IMR-90 (cell line): ENCODE data around the gene TMPRSS5. TPM values are rescaled to one million over a fixed set of nuclear protein-coding genes. Genes with fewer than 3 reads are reported as not detected.

Experiments used
- ATAC-seq: fragments of 200-7000 bp; cut with Tn5 transposase; 2 replicates; pipeline ENCODE4 v1.9.1; 2020; ENCODE audit warnings: low read depth, mild to moderate bottlenecking, moderate library complexity
- BruUV-seq: library from RNA; stranded (reverse); fragments of 400-500 nt; replicated peaks from 2 replicates; lab custom pipeline; 2021; lab: Mats Ljungman, UMichigan
- CTCF ChIA-PET: fragments of 300-600 bp; formaldehyde crosslinking; extraction: SDS; loops from one replicate; lab custom pipeline; 2021; ENCODE audit warnings: antibody characterized with exemption; lab: Yijun Ruan, JAX
- POLR2A ChIA-PET: fragments of 300-600 bp; sonication (Branson Sonifier 250); formaldehyde crosslinking; loops from one replicate; lab custom pipeline; 2022; ENCODE audit warnings: antibody characterized with exemption; ENCODE audit not compliant: unreplicated experiment; lab: Charles Lee
- DNase-seq: peaks from one replicate; pipeline ENCODE4 v3.0.0; 2013
- H2AFZ ChIP-seq: replicated peaks from 2 replicates; pipeline ENCODE3; 2013; ENCODE audit warnings: low read length, mild to moderate bottlenecking; ENCODE audit not compliant: poor library complexity
- H2AK5ac ChIP-seq: 2 replicates; pipeline ENCODE4 v1.6.1; 2013; ENCODE audit warnings: low read depth, low read length, inconsistent platforms
- H2AK9ac ChIP-seq: replicated peaks from 2 replicates; pipeline ENCODE3; 2013; ENCODE audit warnings: mild to moderate bottlenecking, low read depth, low read length, moderate library complexity; ENCODE audit not compliant: poor library complexity
- H2BK120ac ChIP-seq: 2 replicates; pipeline ENCODE4 v1.6.1; 2013; ENCODE audit warnings: low read depth, low read length, inconsistent platforms
- H2BK15ac ChIP-seq: 3 replicates; pipeline ENCODE4 v1.6.1; 2013; ENCODE audit warnings: low read depth, low read length, inconsistent platforms
- H2BK20ac ChIP-seq: 2 replicates; pipeline ENCODE4 v1.6.1; 2013; ENCODE audit warnings: low read depth, mild to moderate bottlenecking, inconsistent platforms, low read length, moderate library complexity
- H2BK5ac ChIP-seq: 2 replicates; pipeline ENCODE4 v1.6.1; 2013; ENCODE audit warnings: mild to moderate bottlenecking, low read depth, low read length, inconsistent platforms; ENCODE audit not compliant: poor library complexity, severe bottlenecking
- H3K14ac ChIP-seq: replicated peaks from 2 replicates; pipeline ENCODE4 v1.6.1; 2013; ENCODE audit warnings: low read depth, low read length, inconsistent platforms
- H3K18ac ChIP-seq: 2 replicates; pipeline ENCODE4 v1.6.1; 2013; ENCODE audit warnings: low read depth, low read length, control low read depth
- H3K23ac ChIP-seq: 2 replicates; pipeline ENCODE4 v1.6.1; 2013; ENCODE audit warnings: low read depth, low read length, inconsistent platforms
- H3K27ac ChIP-seq: 2 replicates; pipeline ENCODE4 v1.5.1; 2013; ENCODE audit warnings: mild to moderate bottlenecking, control low read depth, low read length; ENCODE audit not compliant: insufficient read depth
- H3K27me3 ChIP-seq: 2 replicates; pipeline ENCODE4 v1.6.1; 2013; ENCODE audit warnings: low read length; ENCODE audit not compliant: control insufficient read depth, insufficient read depth
- H3K36me3 ChIP-seq: 2 replicates; pipeline ENCODE4 v1.6.1; 2013; ENCODE audit warnings: low read length, mixed read lengths; ENCODE audit not compliant: control insufficient read depth, insufficient read depth
- H3K4ac ChIP-seq: 2 replicates; pipeline ENCODE4 v1.6.1; 2013; ENCODE audit warnings: low read depth, low read length, inconsistent platforms
- H3K4me1 ChIP-seq: 2 replicates; pipeline ENCODE4 v1.6.1; 2013; ENCODE audit warnings: low read length, mixed read lengths; ENCODE audit not compliant: control insufficient read depth, insufficient read depth
- H3K4me2 ChIP-seq: 2 replicates; pipeline ENCODE4 v1.6.1; 2013; ENCODE audit warnings: low read depth, mild to moderate bottlenecking, control low read depth, low read length, moderate library complexity
- H3K4me3 ChIP-seq: 2 replicates; pipeline ENCODE4 v1.5.1; 2013; ENCODE audit warnings: low read depth, mild to moderate bottlenecking, control low read depth, low read length, moderate library complexity; ENCODE audit not compliant: insufficient read depth
- H3K56ac ChIP-seq: 2 replicates; pipeline ENCODE4 v1.6.1; 2013; ENCODE audit warnings: low read length, inconsistent platforms; ENCODE audit not compliant: insufficient read depth; ENCODE audit errors: extremely low read depth
- H3K79me1 ChIP-seq, 2 experiments: 2 replicates each; pipeline ENCODE4 v1.6.1; 2013; ENCODE audit warnings: low read length in 2 of 2, inconsistent platforms in 1 of 2, low read depth in 1 of 2
- H3K9ac ChIP-seq: 2 replicates; pipeline ENCODE4 v1.6.1; 2013; ENCODE audit warnings: low read depth, low read length, control low read depth
- H3K9me1 ChIP-seq: 2 replicates; pipeline ENCODE4 v1.6.1; 2013; ENCODE audit warnings: low read length, inconsistent platforms; ENCODE audit not compliant: insufficient read depth
- H3K9me3 ChIP-seq: 2 replicates; pipeline ENCODE4 v1.6.1; 2013; ENCODE audit warnings: low read length; ENCODE audit not compliant: control insufficient read depth, insufficient read depth
- H4K20me1 ChIP-seq: 2 replicates; pipeline ENCODE4 v1.6.1; 2013; ENCODE audit warnings: low read length, inconsistent platforms; ENCODE audit not compliant: insufficient read depth
- H4K5ac ChIP-seq: 2 replicates; pipeline ENCODE4 v1.6.1; 2013; ENCODE audit warnings: mild to moderate bottlenecking, low read depth, low read length, control low read depth
- H4K8ac ChIP-seq, 2 experiments: 2 replicates each; pipeline ENCODE4 v1.6.1; 2013; ENCODE audit warnings: low read depth in 2 of 2, low read length in 2 of 2, control low read depth in 1 of 2, inconsistent platforms in 1 of 2
- H4K91ac ChIP-seq: 2 replicates; pipeline ENCODE4 v1.6.1; 2013; ENCODE audit warnings: low read depth, low read length, inconsistent platforms; ENCODE audit not compliant: insufficient read depth
- CHD1 ChIP-seq: IDR thresholded peaks from 2 replicates; pipeline ENCODE4 v1.6.1; 2012; ENCODE audit warnings: low read depth, low read length, improper control_type of control experiment
- CTCF ChIP-seq: conservative IDR thresholded peaks from 2 replicates; pipeline ENCODE4 v1.5.1; 2012; ENCODE audit warnings: mild to moderate bottlenecking, low read depth, low read length, improper control_type of control experiment
- POLR2A ChIP-seq: IDR thresholded peaks from 2 replicates; pipeline ENCODE4 v1.6.1; 2012; ENCODE audit warnings: mild to moderate bottlenecking, low read depth, low read length
- RAD21 ChIP-seq: IDR thresholded peaks from 2 replicates; pipeline ENCODE4 v1.6.1; 2012; ENCODE audit warnings: low read length, improper control_type of control experiment
- RCOR1 ChIP-seq: IDR thresholded peaks from 2 replicates; pipeline ENCODE4 v1.6.1; 2012; ENCODE audit warnings: mild to moderate bottlenecking, low read length, improper control_type of control experiment; ENCODE audit not compliant: insufficient replicate concordance
- SMC3 ChIP-seq: fragments of 150-350 bp; IDR thresholded peaks from 2 replicates; pipeline ENCODE4 v1.6.1; 2016; ENCODE audit warnings: low read depth, mild to moderate bottlenecking, antibody characterized with exemption, low read length, moderate library complexity
- USF2 ChIP-seq: fragments of 150-350 bp; IDR thresholded peaks from 2 replicates; pipeline ENCODE4 v1.6.1; 2017; ENCODE audit warnings: mild to moderate bottlenecking, antibody characterized with exemption, low read length, low read depth
- WGBS, 2 experiments: methylation state at CpG; one replicate each; pipeline versions ENCODE4 v1.1.5 to v1.1.7; 2013; ENCODE audit warnings: missing lambda C conversion rate in 2 of 2; ENCODE audit not compliant: insufficient read length in 1 of 2; ENCODE audit errors: extremely low coverage in 2 of 2; 5-methylcytosine and 5-hydroxymethylcytosine counted together
- dilution Hi-C: fragments of 300-500 bp; cut with HindIII; formaldehyde crosslinking; loops from one replicate; pipeline ENCODE4 v1.14.3; 2018; ENCODE audit warnings: low sequenced_read_pairs; ENCODE audit not compliant: unreplicated experiment
- in situ Hi-C: fragments of 300-500 bp; cut with MboI; formaldehyde crosslinking; loops from 3 replicates; pipeline ENCODE4 v1.14.3; 2019; ENCODE audit warnings: low sequenced_read_pairs, inconsistent platforms, mixed read lengths
- intact Hi-C: fragments of 100-400 bp; cut with micrococcal nuclease; formaldehyde crosslinking; loops from 2 replicates; pipeline ENCODE4 v1.10.0; 2022
- polyA plus RNA-seq, 3 experiments: library from polyadenylated mRNA; depleted of rRNA; stranded (reverse); fragments of >200 nt; gene quantifications; 2 replicates each; pipeline ENCODE4 v1.2.3, GENCODE V29; 2012; ENCODE audit warnings: low replicate concordance in 1 of 3
- total RNA-seq: library from RNA; depleted of rRNA; stranded (reverse); fragments of >200 nt; gene quantifications from 2 replicates; pipeline ENCODE4 v1.2.3, GENCODE V29; 2012

Gene TMPRSS5
- total and polyA plus RNA-seq, 2 of the 4 experiments (the other 2 are of a cell fraction) = under 0.01 to 0.24 TPM

- Histone ChIP-seq H2BK5ac (no peak overlapping the region), H2AFZ (no peak overlapping the region), H3K4me3 (no peak overlapping the region), H4K5ac (no peak overlapping the region), H4K91ac (no peak overlapping the region), H3K4ac (no peak overlapping the region), H3K9me3 (no peaks in the 10 kb centered on the region), H3K23ac (no peak overlapping the region), H3K27me3 (no peaks in the 10 kb centered on the region), H2BK20ac (no peak overlapping the region), H3K4me2 (no peak overlapping the region), H3K18ac (no peak overlapping the region), H3K36me3 (no peaks in the 10 kb centered on the region), H3K56ac (no peak overlapping the region), H2AK9ac (no peak overlapping the region), H3K14ac (no peak overlapping the region), H2BK15ac (no peak overlapping the region), H3K9me1 (peaks cover 10% of the 10 kb centered on the region; the same call in 1 of the 2 replicates), H3K4me1 (peaks cover 4% of the 10 kb centered on the region; the same call in 1 of the 2 replicates), H3K27ac (no peak overlapping the region), H2AK5ac (no peak overlapping the region), H4K20me1 (no peaks in the 10 kb centered on the region), H2BK120ac (no peak overlapping the region), H3K79me1 (no peaks in the 10 kb centered on the region), H4K8ac (no peak overlapping the region), H3K9ac (no peak overlapping the region)
- TF ChIP-seq SMC3 = no peak
- TF ChIP-seq RCOR1 = no peak
- no peak for TF ChIP-seq CHD1
- TF ChIP-seq CTCF = no peak
- TF ChIP-seq POLR2A = no peak
- TF ChIP-seq USF2 = no peak
- no peak for TF ChIP-seq RAD21
- intact Hi-C loops = no loop called here
- ATAC-seq (no peak), DNase-seq (no peak)
- ChIA-PET CTCF (interaction anchor here (0.6 to 1.4 kb wide), 5 partner anchors 9 to 977 kb away, joined by 3 to 6 read pairs (median 4); no protein-coding TSS in a partner anchor), POLR2A (no interaction called here)
- in situ Hi-C loops = no loop called here
- WGBS, 2 experiments = 88% methylated on average over 1 of the region's 3 CpGs; no CpG with 5 or more reads in 1 of the 2 experiments
- dilution Hi-C loops = no loop called here
- no TSS peak for BruUV-seq
Measured at GRCh38 chr11:113725913-113726312, 19.8 kb upstream of the TMPRSS5 start.
